GM18511 (cell line): Measurements from ENCODE around the gene KCNQ2.

Experiments
- ATAC-seq: cut with Tn5 transposase; IDR thresholded peaks from one replicate; pipeline ENCODE4 v1.9.1; 2021; ENCODE audit warnings: mild to moderate bottlenecking, moderate library complexity; ENCODE audit not compliant: unreplicated experiment

KCNQ2 gene

DNA sequence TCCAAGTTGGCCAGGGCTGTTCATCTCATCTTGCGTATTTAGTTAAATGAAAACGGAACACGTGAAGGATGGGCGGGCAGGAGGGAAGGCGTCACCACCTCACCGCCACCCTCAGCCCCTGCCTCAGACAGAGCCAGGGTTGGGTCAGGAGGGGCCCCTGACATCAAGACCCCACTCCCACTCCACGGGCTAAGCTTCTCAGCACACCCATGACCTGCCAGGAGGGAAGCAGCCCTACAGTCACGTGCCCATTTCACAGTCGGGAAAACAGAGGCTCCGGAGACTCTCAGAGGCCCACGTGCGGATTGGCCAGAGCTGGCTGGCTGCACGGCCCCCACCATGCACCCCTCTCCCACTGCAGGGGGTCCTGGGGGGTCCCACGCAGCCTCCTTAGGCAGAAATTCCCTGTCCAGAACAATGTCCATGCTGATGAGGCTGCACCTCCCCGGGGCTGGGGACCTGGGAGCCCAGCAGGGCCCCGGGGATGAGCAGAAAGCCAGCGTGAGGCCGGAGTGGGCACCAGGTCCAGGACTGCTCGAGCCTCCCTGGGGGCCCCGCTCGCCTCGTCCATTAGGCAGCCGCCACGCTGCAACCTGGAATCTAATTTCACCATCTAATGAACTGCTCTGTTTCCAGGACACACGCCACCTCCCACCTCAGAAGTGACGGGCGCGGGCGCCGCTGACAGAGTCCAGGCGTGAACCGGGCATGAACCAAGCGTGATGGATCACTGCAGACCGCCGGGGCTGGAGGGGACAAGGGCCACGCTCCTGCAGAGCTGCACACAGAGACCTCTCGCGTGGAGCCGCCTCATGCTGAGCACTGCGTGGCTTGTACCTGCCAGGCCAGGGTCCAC is 15.8 kb downstream of the KCNQ2 start:
- no peak for ATAC-seq

DNA sequence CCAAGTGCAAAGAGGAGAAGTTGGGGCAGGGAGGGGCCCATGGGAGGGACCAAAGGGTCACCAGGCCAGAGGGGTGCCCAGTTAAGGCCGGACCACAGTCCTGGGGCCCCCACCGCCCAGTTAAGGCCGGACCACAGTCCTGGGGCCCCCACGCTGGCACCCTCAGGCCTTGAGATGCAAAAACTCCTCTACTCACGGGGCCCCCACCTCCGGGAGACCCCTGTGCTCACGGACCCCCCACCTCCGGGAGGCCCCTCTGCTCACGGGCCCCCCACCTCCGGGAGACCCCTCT is 16.9 kb downstream of the KCNQ2 start:
- no peak for ATAC-seq

DNA sequence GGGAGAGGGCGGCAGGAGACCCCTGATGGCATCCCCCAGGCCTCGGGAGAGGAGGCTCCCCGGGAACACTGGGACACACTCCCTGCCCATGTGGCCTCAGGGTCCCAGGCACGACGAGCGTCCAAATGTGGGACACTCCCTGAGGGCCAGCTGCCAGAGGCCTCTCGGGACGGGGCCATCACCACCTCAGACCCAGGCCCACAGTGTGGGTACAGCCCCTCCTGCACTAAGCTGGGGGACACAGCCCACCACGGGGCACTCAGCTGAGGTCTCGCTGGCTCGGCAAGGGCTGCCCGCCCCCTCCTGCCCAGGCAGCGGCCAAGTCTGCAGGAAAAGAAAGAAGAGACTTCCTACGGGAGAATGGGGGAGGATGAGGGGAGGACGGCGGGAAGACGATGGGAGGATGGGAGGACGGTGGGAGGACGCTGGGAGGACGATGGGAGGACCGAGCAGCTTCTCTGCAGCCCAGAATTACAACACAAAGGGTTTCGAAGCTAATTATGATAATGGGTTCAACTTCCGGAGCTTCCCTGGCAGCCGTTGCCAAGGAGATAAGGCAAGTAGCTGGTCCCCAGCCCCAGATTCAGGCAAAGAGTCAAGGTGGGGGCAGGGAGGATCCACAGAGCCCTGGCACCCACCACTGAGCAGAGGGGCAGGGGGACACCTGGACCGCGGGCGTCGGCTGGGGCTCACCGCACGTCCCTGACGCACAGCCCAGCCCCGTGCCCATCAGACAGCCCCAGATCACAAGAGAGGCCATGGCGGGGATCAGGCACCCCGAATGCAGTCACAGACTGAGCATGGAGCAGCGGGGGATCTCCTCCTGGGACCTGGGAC is 17.5 kb downstream of the KCNQ2 start:
- ATAC-seq = no peak

DNA sequence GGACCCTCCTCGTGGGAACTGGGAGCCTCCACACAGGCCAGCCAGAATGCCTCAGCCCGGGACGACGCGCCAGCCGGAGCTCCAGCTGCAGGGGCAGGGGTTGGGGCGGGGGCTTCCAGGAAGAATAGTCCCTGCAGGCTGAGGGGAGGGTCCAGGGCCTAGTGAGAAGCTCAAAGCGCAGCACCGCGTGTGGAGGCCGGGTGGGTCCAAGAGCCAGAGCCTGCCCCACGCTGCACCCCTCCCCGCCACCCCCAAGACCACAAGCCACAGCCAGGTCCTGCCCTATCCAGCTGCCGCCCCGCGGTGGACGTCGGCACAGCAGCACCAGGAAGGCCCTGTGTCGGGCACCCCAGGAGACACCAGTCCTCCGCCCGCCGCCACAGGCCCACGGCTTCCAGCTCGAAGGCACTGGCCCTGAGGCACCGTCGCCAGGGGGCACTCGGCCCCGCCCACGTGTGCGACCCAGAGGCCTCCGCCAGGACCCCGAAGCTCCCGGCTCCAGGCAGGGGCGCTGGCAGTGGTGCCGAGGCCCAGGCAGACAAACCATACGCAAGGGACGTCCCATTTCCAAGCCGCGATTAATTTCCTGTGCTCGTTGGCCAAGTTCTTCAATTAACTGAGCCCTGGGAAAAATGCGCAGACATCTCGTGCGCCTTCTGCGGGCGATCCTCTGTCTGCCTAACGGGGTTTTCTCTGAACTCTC is 19.5 kb downstream of the KCNQ2 start:
- no peak for ATAC-seq

DNA sequence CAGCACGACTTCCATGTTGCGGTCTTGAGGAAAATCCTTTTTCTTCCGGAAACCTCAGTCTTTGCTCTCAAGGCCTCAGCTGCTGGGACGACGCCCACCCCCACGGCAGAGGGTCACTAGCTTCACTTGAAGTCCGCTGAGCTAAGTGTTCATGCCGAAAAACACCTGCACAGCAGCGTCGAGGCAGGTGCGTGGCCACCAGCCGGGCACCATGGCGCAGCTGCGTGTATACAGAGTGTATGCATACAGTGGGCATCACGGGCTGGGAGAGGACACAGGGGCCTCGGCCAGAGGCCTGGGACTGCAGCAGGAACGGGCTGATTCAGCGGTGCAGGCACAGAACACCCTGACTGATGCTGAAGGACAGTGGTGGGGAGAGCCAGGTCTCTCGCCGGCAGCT is 20.1 kb downstream of the KCNQ2 start:
- no peak for ATAC-seq

DNA sequence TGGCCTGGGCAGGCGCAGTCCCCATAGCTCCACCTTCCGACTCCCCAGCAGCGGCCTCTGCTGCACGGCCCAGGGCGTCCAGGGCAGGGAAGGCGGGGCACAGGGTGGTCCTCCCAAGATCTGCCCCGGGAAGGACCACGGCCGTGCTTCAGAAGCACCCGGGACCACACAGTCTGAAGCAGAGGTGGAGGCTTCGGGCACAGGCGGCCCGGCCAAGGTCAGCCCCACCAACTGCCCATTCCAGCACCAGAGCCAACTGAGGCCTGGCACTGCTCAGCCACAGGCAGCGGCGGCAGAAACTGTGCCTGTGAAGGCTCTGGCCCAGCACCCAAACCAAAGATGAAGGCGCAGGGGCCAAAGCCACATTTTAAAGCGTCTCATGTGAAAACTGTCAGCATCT is 20.6 kb downstream of the KCNQ2 start:
- ATAC-seq = no peak

DNA sequence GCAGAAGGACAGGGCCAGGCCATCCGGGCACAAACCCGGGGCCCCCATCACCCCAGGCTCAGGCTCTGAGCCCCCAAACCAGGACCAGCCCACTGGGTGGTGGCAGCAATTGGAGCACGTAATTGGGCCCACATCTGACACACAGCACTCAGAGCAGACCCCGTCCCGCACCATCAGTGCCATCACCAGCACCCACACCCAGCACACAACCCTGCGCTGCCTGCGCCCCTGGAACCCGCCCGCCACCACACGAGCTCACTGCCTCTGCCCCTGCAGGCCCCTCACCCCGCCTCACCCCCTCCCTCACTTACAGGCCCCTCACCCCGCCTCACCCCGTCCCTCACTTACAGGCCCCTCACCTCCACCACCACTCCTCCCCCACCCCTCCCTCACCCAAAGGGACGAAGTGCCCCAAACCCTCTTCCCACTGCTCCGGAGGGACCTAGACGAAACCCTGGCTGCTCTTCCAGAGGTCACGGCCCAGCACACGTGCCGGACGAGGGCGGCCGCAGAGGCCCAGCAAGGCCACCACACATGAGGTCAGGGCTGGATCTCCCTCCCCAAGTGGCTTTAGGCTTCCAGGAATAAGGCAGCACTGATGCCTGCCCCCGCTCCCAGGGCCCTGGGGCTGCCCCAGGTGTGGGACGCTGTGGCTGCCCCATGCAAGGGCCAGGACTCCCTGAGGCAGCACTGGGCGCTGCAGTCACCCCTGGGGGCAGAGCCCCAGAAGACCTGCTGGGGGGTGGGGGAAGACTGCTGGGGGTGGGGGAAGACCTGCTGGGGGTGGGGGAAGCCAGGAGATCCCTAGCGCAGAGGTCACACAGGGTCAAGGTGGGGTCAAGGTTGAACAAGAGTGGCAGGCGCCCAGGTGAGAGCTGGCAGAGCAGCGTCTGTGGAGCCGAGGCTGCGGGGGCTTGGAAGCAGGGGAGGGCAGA is 22.4 kb downstream of the KCNQ2 start:
- no peak for ATAC-seq

DNA sequence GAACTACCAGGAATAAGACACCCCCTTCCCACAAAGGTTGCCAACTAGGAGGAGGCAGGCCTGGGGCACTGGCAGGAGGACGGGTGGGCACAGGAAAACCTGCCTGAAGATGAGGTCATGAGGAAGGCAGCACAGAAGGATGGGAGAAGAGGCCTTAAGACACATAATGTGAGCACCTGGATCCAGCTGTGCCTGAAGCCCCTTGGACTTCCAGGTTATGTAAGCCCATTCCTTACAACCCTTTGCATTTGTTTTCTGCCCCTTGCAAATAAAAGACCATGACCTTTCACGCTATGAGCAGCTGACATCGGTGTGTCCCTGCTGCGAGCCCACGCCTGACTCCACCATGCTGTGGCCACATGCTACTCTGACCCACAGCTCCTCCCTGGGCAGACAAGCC is 23.4 kb downstream of the KCNQ2 start:
- ATAC-seq = no peak

DNA sequence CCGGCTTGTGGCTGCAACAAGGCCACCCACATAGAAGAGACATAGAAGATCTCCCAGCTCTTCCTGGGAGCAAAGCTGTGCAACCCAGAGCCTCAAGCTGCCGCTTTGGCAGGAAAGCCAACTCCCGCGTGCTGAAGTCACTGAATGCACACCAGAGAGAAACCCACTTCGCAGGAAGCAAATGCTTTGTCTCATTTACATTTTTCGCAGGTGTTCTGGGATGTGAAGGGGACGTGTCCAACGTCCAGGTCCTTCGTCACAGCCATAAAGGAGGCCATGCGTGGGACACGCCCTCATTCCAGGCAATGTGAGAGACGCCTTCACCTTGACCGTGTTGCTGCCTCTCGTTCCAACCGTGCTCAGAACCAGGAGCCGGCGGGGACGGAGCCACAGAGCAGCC is 24.4 kb downstream of the KCNQ2 start:
- ATAC-seq = no peak

DNA sequence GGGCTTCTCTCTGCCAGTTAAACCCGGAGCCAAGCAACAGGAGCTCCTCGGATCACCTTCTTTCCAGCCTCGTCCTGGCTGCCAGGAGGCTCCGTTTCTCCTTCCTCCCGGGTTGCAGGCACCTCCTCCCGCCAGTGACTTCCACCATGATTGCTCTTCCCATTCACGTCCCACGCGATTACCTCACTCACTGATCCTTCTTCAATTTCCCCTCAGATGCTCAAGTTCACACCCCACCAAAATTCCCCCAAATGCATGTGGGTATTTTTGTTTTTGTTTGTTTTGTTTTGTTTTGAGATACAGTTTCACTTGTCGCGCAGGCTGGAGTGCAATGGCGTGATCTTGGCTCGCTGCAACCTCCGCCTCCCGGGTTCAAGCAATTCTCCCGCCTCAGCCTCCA is 25.1 kb downstream of the KCNQ2 start:
- no peak for ATAC-seq

DNA sequence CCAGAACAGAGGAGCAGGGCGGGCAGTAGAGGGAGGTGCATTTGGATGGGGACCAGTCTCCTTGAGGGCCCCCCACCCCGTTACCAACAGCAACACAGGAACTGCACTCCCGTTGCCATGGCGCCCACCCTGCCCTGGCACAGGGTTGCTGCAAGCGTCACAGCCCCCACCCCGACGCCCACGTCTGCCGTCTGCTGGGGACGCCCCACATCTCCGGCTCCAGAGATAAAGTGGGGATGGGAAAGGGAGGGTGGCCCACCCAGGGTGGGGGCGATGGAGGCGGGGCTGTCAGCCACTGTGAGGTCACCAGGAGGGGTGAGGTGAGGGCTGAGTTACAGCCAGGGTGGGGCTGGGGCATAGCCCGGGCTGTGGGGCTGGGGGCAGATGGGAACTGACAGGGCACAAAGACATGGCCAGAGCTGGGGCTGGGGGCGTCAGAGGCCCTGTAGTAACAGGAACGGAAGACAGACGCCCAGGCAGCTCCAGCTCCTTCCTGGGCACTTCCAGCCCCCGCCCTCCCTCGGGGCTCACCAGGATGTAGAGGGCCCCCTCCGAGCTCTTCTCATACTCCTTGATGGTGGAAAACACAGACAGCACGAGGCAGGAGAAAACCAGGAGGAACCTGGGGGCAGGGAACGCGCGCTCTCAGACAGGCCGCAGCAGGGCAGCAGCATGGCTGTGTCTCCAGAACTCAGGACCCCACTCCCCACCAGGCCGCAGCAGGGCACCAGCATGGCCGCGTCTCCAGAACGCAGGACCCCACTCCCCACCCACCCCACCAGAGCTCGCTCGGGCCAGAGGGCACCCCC is 26.0 kb downstream of the KCNQ2 start:
- no peak for ATAC-seq

DNA sequence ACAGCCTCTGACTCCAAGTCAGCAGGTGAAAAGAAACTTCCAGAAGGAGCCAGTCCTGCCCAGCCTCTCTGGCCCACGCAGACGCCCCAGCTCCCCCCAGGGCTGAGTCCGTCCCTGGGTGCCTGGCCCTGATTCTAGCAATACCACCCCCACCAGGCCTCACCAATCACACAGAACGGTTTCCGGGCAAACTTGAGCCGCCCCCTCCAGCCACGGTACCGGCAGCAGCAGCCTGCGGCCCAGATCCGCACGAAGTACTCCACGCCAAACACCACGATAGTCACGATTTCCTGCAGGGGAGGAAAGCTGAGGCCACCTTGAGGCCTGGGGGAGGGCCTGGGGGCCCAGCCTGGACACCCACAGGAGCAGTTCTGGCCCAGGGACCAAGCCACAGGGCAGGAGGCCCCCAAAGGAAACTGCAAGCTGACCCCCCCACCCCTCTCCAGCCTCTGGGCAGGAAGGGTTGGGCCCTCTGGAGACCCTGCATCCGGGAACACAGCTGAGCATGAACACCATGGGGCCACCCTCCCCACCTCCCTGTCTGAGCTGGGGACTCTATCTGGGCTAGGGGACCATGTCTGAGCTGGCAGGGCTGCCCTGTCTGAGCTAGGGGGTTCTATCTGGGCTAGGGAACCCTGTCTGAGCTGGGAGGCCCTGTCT is 27.2 kb downstream of the KCNQ2 start:
- ATAC-seq = no peak

DNA sequence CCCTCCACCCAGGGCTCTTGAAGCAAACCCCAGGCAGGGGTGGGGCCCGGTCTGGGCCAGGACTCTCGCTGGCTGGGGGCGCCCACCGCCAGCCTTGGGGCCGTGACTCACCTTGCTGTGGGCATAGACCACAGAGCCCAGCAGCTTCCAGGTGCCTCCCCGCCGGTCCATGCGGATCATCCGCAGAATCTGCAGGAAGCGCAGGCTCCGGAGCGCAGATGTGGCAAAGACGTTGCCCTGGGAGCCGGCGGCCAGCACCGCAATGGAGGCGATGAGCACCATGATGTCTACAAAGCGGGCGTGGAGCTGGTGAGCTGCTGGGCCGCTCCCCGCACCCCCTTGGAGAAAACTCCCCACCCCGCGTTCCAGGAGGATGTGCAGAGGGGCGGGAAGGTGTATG is 27.9 kb downstream of the KCNQ2 start:
- ATAC-seq = no peak

DNA sequence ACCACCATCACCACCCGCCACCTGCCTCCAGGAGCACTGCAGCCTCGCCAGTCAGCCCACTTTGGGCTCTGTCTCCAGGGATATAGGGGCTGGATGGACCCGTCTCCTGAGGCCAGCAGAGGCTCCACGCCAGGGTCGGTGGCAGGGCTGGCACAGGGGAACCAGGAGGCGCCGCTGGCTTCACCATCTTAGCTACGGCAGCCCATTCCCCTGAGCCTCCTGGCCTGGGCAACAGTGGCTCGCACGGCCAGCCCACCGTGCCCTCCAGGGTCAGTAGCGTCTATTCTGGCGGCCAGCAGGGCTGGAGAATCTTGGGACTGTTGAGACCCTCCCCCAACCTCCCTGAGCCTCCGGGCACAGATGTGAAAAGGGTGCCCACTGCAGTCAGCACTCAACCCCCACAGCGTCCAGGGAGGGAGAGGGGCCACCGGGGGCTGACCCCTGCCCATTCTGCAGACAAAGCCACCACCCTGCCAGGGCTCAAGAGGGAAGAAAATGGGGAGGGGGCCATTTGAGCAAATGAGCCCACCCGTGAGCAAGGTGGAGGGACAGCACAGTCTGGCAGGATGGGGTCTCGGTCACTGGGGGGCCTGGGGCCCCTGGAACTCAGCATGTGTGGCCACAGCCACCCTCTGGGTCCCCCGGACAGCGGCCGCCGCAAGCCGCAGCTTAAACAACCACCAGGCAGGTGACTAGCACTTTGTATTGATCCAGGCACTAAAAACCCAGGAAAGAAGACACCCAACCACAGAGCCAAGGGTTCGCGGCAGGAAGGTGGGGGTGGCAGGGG is 28.7 kb downstream of the KCNQ2 start:
- no peak for ATAC-seq

DNA sequence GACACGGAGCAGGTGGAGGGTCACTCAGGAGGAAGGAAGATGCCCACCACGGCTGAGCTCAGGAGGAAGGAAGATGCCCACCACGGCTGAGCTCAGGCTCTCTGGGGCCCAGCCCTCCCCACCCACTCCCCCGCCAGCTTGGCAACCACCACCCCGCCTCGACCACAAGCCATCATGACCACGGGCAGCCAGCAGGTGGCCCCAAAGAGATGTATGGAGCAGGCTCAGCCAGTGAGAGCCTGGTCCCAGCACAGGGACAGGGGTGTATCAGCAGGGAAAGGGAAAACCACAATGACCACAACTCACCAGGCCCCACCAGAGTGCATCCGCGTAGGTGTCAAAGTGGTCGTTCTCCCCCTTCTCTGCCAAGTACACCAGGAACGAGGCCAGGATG is 30.4 kb downstream of the KCNQ2 start:
- ATAC-seq = no peak

DNA sequence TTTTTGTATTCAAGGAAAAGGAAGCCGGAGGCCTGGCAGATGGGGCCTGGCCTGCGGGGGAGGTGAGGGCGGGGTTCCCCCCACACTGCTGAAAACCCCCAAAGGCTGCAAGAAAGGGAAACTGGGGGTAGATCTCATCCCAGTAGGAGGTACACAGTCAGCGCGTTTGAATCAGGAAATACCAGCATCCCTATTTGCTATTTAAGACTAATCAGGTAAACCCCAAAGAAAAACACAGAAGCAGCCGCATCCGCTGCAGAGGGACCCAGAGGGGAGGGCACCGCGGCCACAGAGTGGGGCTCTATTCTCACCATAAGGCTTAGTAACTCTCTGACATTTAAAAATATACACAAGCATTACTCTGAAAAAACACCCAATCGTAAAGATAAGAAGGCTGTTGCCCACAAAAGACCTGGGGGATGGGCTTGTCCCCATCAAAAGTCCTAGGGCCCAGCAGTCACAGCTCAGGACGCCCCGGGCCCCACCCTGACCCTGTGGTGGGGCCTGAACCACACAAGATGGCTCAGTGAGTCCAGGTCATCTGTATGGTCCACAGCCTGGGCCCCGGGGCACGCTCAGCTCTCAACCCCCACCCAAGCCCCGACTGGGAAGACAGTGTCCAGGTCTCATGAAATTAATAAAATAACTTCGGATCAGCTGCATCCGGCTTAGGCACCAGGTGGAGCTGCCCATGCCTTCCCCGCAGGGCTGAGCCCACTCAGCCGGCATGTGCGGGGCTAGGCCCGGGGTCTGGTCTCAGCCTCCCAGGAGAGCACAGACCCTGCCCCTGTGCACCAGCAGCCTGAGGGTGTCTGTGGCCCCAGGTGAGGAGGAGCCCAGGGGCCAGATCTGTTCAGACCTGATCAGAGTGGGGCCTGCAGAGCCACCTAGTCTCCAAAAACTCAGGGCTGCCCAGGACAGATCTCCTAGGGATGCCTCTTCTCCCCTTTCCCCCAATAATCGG is 31.0 kb downstream of the KCNQ2 start:
- no peak for ATAC-seq

DNA sequence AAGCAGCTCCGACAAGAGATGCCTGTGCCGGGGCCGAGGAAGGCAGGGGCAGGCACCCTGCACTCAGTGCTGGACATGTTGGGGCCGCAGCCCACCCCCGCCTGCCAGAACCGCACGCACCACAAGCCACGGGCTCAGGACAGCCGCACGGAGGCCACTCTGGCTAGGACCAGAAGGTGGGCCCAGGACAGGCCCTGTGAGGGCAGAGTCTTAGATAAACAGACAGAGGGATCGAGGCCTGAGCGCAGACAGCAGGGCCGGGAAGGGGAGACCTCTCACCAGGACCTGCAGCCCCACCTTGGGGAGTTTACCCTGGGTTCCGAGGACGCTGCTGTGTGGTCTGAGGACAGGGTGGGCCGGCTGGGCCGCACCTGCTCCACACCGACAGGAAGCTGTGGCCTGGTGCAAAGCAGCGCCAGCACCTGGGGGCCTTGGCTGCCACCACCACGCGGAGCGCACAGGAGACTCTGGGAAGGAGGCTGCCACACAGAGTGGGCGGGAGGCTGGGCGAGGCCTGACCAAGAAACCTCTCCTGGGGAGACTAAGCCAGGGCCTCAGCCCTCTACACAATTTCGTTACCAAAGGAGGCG is 32.0 kb downstream of the KCNQ2 start:
- ATAC-seq = no peak
